ENCODE results near the gene PNMA8A. TPM values are rescaled to one million over a fixed set of nuclear protein-coding genes. Genes with fewer than 3 reads are reported as not detected.

Gene PNMA8A, protein sequence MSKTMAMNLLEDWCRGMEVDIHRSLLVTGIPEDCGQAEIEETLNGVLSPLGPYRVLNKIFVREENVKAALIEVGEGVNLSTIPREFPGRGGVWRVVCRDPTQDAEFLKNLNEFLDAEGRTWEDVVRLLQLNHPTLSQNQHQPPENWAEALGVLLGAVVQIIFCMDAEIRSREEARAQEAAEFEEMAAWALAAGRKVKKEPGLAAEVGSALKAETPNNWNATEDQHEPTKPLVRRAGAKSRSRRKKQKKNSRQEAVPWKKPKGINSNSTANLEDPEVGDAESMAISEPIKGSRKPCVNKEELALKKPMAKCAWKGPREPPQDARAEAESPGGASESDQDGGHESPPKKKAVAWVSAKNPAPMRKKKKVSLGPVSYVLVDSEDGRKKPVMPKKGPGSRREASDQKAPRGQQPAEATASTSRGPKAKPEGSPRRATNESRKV
- total RNA-seq, result 10 to 100 TPM in 1 of 2 donors, under 1 TPM in 1; 1.00 to 13.1 TPM

DNA sequence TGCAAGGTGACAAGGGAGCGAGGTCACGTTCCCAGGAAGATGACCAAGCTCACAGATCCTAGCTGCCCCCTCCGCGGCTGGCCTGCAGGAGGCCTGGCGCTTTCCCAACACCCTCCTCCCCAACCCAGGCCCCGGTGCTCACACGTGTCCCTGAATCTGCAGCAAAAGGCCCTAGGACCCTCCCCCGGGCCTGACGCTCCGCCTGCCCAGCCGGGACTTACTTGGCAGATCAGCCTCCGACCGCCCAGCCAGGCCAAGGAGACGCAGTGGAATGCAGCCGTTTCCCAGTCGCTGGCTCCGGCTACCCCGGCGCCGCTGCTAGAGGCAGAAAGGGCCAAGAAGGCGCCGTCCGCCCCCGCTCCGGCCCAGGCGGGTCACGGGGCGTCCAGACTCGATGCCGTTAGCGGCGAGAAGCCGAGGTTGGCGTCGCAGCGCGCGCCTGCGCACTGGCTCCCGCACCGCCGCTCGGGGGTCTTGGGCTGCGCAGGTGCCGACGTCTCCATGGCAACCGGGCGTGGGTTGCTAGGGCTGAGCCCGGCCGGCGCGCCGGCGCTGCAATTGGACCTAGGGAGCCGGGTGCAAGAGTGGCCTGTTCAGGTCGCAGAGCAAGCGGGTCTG is at the start of gene PNMA8A:
TSS of gene PNMA8A (minus strand) at position 448 of the 618 bp plus-strand sequence. CDS start 528 bp downstream, outside the sequence.

DNA sequence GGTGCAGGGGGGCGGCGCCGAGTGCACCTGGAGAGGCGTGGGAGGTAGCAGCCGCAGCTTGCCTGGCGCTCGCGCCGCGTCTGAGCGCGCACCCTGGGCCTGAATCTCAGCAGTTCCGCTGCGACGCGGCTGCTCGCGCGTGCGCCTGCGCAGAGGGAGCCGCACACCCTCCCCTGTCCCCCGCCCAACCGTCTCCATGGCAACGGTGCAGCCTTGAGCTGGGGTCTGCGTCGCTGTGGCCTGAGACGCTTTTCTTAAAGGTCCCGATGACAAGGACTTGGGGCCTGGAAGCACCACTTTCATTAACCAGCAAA is 24.4 kb upstream of the PNMA8A start, which contains the start of gene PNMA8B:
TSS of gene PNMA8B (minus strand) at position 82 of the 314 bp plus-strand sequence. CDS start 402 bp downstream, outside the sequence.

DNA sequence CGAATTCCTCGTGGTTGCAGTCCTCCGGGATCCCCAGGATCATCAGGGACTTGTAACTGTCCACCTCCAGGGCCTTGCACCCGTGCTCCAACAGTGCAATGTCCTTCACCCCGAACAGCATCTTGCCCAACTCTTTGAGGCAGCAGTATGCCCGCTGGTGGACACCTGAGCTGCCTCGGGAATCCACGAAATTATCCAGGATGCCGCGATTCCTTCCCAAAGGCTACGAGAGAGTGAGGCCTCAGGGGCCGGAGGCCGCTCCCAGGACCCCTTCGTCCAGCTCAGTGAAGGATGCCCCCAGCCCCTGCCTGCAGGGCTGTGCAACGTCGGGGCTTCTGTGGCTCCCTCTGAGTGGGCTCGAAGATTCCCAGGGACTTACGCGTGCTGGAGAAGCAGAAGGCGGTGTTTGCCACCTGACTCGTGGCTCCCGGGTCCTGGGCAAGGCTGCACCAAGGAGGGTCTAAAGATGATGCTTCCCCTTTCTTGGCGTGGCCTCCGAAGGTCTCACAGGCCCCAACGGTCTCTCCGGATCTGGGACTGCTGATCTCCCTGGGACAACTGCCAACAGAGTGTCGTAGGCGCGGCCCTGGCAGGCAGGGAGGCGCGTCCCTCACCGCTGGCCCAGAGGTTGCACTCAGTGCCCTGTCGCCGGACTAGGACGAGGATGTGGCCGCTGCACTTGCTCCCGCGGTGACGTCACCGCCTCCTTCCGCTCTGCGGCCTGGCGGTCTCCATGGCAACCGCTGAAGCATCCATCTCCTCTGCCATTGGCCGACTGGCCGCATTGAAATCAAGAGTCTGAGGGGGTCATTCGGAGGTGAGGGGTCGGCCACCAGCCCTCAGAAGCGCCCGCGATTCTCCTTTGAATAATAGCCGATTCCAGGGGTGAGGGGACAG is 42.9 kb downstream of the PNMA8A start, which contains the start of gene PNMA8C:
TSS of gene PNMA8C (minus strand) at position 698 of the 897 bp plus-strand sequence. CDS start at position 121, 577 bp downstream.

Other genes with a start within 250 kb of the PNMA8A start
- not detected for gene IGFL1, start 241.8 kb downstream of the PNMA8A start, total RNA-seq
- gene HIF3A, start 174.5 kb downstream of the PNMA8A start, total RNA-seq, result not detected
- gene PPP5C, start 124.5 kb downstream of the PNMA8A start, total RNA-seq, result 10 to 100 TPM; 59.5 to 96.9 TPM
- gene CCDC8, start 58.0 kb downstream of the PNMA8A start, total RNA-seq, result 1 to 10 TPM; 2.4 to 5.7 TPM
- under 1 TPM in 1 of 2 donors, not detected in 1; under 0.01 TPM for gene PNMA8C, start 42.6 kb downstream of the PNMA8A start, total RNA-seq
- gene PNMA8B, start 24.3 kb upstream of the PNMA8A start, total RNA-seq, result 1 to 10 TPM in 1 of 2 donors, under 1 TPM in 1; 0.67 to 1.7 TPM
- 100 to 1,000 TPM; 131 to 144 TPM for gene CALM3, start 129.8 kb upstream of the PNMA8A start, total RNA-seq
- gene PTGIR, start 153.5 kb upstream of the PNMA8A start, total RNA-seq, result not detected
- gene GNG8, start 164.6 kb upstream of the PNMA8A start, total RNA-seq, result not detected
- gene DACT3, start 189.6 kb upstream of the PNMA8A start, total RNA-seq, result under 1 TPM; 0.33 to 0.34 TPM
- gene PRKD2, start 245.6 kb upstream of the PNMA8A start, total RNA-seq, result 1 to 10 TPM; 4.1 to 9.7 TPM

All from melanocyte of skin (primary cell).